Lung (tissue), 12 donors: Measurements from ENCODE around the gene C1QTNF6. TPM values are rescaled to one million over a fixed set of nuclear protein-coding genes. Genes with fewer than 3 reads are reported as not detected.

Experiments used
- ATAC-seq: fragments of 200-7000 bp; cut with Tn5 transposase; one replicate; pipeline ENCODE4 v1.9.1; 2020; ENCODE audit warnings: moderate number of reproducible peaks; ENCODE audit not compliant: insufficient read depth, low FRiP score
- DNase-seq, 3 donors: peaks; one replicate each; pipeline ENCODE4 v3.0.0-alpha.2; 2013 to 2017
- H3K27ac ChIP-seq, 2 donors: one replicate each; pipeline ENCODE4 v1.5.1; 2013; ENCODE audit warnings: mild to moderate bottlenecking in 2 of 2, moderate library complexity in 2 of 2, control low read depth in 1 of 2, inconsistent platforms in 1 of 2, low read depth in 1 of 2, low read length in 1 of 2
- H3K27me3 ChIP-seq, 3 donors: one replicate each; pipeline ENCODE4 v1.5.1; 2013; ENCODE audit warnings: low read length in 2 of 3; ENCODE audit not compliant: control insufficient read depth in 3 of 3, insufficient read depth in 3 of 3
- H3K36me3 ChIP-seq, 4 donors: one replicate each; pipeline ENCODE4 v1.5.1; 2013; ENCODE audit warnings: low read length in 4 of 4, mild to moderate bottlenecking in 1 of 4, moderate library complexity in 1 of 4; ENCODE audit not compliant: control insufficient read depth in 4 of 4, insufficient read depth in 4 of 4
- H3K4me1 ChIP-seq, 5 donors: one replicate each; pipeline ENCODE4 v1.5.1; 2013; ENCODE audit warnings: low read length in 5 of 5, mild to moderate bottlenecking in 2 of 5, moderate library complexity in 1 of 5; ENCODE audit not compliant: control insufficient read depth in 5 of 5, insufficient read depth in 5 of 5
- H3K4me3 ChIP-seq: one replicate; pipeline ENCODE4 v1.5.1; 2013; ENCODE audit warnings: mild to moderate bottlenecking, control low read depth, moderate library complexity
- H3K9ac ChIP-seq, 2 donors: one replicate each; pipeline ENCODE4 v1.5.1; 2013; ENCODE audit warnings: low read length in 2 of 2, control low read depth in 1 of 2; ENCODE audit not compliant: insufficient read depth in 1 of 2
- H3K9me3 ChIP-seq, 4 donors: one replicate each; pipeline ENCODE4 v1.5.1; 2013; ENCODE audit warnings: low read length in 3 of 4, mild to moderate bottlenecking in 1 of 4, moderate library complexity in 1 of 4; ENCODE audit not compliant: control insufficient read depth in 4 of 4, insufficient read depth in 3 of 4
- WGBS, 2 donors: extraction: QIAGEN DNeasy Blood & Tissue Kit; methylation state at CpG; one replicate each; pipeline ENCODE4 v1.1.7; 2013; 5-methylcytosine and 5-hydroxymethylcytosine counted together
- polyA plus RNA-seq, 2 donors: library from polyadenylated mRNA; stranded (reverse); fragments of 200-250 nt; gene quantifications; one replicate each; pipeline ENCODE4 v1.2.1, GENCODE V29; 2013
- total RNA-seq, 2 donors: library from RNA; depleted of rRNA in 1 of 2; stranded (reverse); fragments of >200 nt in 1 of 2; gene quantifications; one replicate each; pipeline ENCODE4 v1.2.1, GENCODE V29; 2014 to 2021
- TF ChIP-seq, protein P1 (sequence below): IDR thresholded peaks from 2 replicates; pipeline ENCODE4 v1.5.1; 2012; ENCODE audit warnings: mild to moderate bottlenecking; ENCODE audit errors: control extremely low read depth, extremely low read depth
- donor health status: control.
- donor health status: control.
- donor health status: Bipolar disorder and iron deficiency.
- donor health status: healthy.
- donor health status: DM: yes; HTN: yes; CAD: no.

Gene C1QTNF6
- total and polyA plus RNA-seq, 4 donors: 3.8 to 14.0 (median 4.3) TPM

DNA sequence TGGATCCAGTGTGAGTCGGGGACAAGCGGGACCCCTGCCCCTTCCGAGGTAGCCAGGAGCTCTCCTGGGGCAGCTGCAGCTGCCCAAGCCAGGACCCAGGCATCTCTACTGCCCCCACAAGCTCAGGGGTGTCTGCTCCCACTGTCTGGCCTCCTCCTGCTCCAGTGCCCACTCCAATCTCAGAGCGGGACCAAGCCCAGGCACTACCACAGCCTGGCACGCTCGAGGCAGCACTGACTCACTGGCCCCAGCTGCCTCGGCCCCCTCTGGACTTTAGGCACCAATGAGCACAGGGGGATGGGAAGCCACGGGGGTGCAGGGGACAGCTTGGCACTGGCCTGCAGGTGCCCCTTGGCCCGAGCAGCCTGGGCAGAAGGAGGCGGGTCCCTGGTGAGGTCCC, 46.6 kb downstream of the C1QTNF6 start:
- TF ChIP-seq, protein P1, sequence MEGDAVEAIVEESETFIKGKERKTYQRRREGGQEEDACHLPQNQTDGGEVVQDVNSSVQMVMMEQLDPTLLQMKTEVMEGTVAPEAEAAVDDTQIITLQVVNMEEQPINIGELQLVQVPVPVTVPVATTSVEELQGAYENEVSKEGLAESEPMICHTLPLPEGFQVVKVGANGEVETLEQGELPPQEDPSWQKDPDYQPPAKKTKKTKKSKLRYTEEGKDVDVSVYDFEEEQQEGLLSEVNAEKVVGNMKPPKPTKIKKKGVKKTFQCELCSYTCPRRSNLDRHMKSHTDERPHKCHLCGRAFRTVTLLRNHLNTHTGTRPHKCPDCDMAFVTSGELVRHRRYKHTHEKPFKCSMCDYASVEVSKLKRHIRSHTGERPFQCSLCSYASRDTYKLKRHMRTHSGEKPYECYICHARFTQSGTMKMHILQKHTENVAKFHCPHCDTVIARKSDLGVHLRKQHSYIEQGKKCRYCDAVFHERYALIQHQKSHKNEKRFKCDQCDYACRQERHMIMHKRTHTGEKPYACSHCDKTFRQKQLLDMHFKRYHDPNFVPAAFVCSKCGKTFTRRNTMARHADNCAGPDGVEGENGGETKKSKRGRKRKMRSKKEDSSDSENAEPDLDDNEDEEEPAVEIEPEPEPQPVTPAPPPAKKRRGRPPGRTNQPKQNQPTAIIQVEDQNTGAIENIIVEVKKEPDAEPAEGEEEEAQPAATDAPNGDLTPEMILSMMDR: no peak
- peaks cover 0 to 3% (median 0%) of the 10 kb centered on the region in 5 donors for H3K4me1 ChIP-seq
- no peaks in the 10 kb centered on the region for H3K36me3 ChIP-seq
- WGBS, 2 donors: 89 to 92% methylated on average over 10 of the region's 10 CpGs
- no peak overlapping the region for H3K27ac ChIP-seq
- H3K9me3 ChIP-seq: no peaks in the 10 kb centered on the region
- H3K9ac ChIP-seq: no peak overlapping the region
- ATAC-seq (no peak), DNase-seq (no peak)
- H3K4me3 ChIP-seq: no peak overlapping the region
- H3K27me3 ChIP-seq: peaks cover 0 to 4% (median 0%) of the 10 kb centered on the region in 3 donors

GRCh38 chr22:37140686-37141323, 47.2 kb downstream of the C1QTNF6 start:
- Histone ChIP-seq H3K9me3 (no peaks in the 10 kb centered on the region), H3K36me3 (no peaks in the 10 kb centered on the region), H3K9ac (no peak overlapping the region), H3K4me1 (peaks cover 0 to 3% (median 0%) of the 10 kb centered on the region in 5 donors), H3K4me3 (no peak overlapping the region), H3K27me3 (no peaks in the 10 kb centered on the region), H3K27ac (no peak overlapping the region)
- 85 to 88% methylated on average over 16 of the region's 16 CpGs for WGBS, 2 donors
- TF ChIP-seq, protein P1: no peak
- ATAC-seq (no peak), DNase-seq (no peak)

DNA sequence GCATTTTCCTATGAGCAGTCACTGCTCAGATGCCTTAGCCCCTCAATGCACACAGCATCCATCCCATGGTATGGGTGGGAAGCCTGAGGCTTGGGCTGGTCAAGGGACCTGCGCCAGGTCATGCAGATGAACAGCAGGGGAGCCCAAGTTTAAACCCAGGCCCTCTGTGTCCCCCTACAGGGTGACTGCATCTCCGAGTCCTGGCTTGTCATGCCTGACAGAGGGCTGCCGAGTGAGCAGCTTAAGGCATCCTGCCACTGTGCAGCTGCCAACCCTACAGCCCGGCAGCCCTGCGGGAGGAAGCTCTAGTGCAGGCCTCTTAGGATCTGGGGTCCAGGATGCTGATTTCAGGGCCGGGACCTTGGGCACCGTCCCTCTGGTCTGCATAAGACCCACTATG, 48.3 kb downstream of the C1QTNF6 start:
- ATAC-seq (no peak), DNase-seq (no peak)
- Histone ChIP-seq H3K27me3 (no peaks in the 10 kb centered on the region), H3K36me3 (no peaks in the 10 kb centered on the region), H3K9me3 (no peaks in the 10 kb centered on the region), H3K4me3 (no peak overlapping the region), H3K9ac (no peak overlapping the region), H3K4me1 (no peaks in the 10 kb centered on the region), H3K27ac (no peak overlapping the region)
- WGBS, 2 donors: 82 to 91% methylated on average over 7 of the region's 7 CpGs
- TF ChIP-seq, protein P1: no peak
